Globus pallidus (tissue), 1 donor: ENCODE measurements around the gene TMEM134.
"Not testable (repeated sequence)": the region's sequence is repeated elsewhere in the genome, so short reads cannot be mapped to it uniquely, and the experiment has no call there.

Source experiments
- DNase-seq: peaks from one replicate; pipeline ENCODE4 v3.0.0-alpha.2; 2015; ENCODE audit warnings: low spot score

Gene TMEM134

GRCh38 chr11:67438158-67438902, 30.7 kb downstream of the TMEM134 start:
- no peak for DNase-seq

DNA sequence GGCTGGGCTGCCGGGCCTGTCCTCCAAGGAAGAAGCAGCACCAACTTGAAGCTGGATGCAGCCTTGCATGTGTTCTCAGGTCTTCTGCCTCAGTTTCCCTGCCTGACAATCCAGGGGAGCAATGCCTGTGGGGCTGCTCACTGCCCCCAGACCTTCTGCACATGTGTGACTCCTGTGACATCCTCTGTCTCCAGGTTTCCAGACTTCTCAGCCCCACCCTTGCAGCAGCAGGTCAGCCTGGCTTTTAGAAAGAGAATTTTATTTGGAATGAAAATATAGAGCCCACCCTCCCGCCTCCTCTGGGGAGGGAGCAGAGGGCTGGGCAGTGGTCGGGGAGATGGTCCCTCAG, 31.3 kb downstream of the TMEM134 start:
- no peak for DNase-seq

GRCh38 chr11:67437082-67437808, 31.8 kb downstream of the TMEM134 start, which contains the start of gene PTPRCAP:
Gene PTPRCAP (minus strand): TSS chr11:67437682. CDS start chr11:67437619, 63 bp downstream.
- no peak for DNase-seq

- no peak for DNase-seq
Observed at GRCh38 chr11:67436459-67437081, 32.5 kb downstream of the TMEM134 start.

- DNase-seq = no peak
Observed at GRCh38 chr11:67435727-67436458, 33.2 kb downstream of the TMEM134 start.

DNA sequence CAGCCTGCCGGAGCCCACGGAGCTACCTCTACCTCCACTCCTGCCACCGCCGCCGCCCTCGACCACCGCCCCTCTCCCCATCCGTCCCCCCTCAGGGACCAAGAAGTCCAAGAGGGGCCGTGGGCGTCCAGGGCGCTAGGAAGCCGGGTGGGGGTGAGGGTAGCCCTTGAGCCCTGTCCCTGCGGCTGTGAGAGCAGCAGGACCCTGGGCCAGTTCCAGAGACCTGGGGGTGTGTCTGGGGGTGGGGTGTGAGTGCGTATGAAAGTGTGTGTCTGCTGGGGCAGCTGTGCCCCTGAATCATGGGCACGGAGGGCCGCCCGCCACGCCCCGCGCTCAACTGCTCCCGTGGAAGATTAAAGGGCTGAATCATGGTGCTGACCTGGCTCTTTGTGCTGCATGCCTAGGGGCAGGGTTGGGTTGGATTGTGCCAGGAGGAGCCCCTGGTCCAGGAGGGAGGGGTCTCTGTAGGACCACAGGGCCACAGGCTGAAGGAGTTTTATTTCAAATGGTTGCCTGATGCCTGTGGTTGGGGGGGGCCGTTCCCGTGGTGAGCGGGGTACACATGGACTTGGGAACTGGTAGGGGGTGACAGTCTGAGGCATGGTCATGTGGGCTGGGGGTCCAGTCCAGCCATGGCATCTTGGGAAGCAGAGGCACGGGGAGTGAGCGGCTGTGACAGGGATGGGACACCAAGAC, 33.9 kb downstream of the TMEM134 start:
- DNase-seq = no peak

- no peak for DNase-seq
Observed at GRCh38 chr11:67434395-67434881, 34.6 kb downstream of the TMEM134 start.

DNA sequence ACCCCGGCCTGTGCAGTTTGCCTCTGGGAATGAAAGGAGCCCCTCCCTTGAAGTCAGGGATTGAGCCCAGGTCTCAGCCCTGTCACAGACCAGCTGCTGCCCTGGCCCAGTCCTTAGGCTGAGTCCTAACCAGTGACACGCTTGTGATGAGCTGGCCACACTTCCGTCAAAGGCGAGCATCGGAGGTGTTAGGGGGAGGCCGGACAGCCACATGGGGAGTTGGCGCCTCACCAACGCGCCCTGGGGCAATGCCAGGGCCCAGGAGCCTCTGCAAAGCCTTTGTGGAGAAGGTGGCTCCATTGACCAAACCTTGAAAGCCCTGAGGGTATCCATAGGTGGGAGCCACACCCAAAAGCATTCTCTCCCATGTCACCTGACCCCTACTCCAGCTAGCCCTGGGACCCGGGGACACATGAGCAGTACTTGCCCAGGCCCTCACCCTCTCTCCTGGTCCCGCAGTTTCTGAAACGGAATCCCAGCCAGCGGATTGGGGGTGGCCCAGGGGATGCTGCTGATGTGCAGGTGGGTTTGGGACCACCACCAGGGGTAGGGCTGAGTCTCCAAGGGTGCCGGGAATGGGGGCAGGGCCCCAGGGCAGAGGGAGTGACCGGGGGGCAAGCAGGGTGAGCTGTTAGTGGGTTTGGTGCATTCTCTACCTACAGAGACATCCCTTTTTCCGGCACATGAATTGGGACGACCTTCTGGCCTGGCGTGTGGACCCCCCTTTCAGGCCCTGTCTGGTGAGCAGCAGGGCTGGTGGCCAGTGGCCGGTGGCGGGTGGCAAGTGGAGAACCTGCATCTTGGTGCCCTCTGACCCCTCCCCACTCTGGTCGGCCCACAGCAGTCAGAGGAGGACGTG, 35.3 kb downstream of the TMEM134 start:
- no peak for DNase-seq

DNA sequence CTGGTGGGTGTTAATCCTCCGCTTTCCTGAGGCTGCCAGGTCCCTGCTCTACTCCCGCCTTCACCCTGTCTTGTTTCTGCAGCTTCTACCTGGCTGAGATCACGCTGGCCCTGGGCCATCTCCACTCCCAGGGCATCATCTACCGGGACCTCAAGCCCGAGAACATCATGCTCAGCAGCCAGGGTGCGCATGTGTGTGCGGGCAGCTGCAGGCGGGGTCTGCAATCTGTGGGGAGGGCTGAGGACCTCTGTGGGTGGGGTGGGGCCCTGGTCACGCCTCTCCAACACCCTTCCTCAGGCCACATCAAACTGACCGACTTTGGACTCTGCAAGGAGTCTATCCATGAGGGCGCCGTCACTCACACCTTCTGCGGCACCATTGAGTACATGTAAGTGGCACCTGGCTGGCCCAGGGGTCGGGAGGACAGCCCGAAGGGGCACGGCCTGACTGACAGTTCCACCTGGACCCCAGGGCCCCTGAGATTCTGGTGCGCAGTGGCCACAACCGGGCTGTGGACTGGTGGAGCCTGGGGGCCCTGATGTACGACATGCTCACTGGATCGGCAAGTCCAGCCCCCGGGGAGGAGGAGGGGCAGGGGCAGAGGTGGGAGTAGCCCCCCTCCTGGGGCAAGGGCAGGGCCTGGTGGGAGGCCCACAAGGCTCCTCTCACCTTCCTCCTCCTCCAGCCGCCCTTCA, 36.2 kb downstream of the TMEM134 start:
- no peak for DNase-seq

DNA sequence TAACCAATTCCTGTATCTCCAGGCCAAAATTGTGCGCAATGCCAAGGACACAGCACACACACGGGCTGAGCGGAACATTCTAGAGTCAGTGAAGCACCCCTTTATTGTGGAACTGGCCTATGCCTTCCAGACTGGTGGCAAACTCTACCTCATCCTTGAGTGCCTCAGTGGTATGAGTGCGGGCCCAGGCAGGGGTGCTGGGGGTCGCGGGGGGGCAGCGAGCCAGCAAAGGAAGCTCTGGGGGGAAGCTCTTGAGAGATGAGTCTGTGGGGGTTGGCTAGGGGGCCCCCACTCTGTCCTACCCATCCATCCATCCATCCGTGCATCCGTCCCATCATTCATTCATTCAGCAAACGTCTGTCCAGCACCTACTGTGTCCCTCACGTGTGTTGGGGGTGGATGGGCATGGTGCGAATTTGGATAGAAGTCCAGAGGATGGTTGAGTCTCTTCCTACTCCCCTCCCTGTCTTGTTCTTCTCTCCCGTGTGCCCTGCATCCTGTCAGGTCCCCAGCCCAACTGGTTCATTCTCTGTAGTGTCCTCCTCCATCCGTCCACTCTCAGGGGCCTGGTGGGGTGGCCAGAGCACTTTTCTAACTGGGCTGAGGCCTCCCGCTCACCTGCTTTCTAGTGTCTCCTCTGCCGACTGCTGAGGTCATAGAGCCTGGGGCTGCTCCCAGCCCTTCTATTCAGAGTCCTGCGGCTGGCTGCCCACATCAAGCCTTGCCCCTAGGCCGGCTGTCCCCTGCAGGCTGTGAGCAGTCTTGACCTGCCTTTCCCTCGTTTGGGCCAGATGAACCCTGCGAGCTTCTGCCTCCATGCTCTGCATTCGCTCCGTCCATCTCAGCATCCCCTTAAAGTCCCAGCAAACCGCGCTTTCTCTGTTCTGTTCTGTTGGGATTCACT, 37.5 kb downstream of the TMEM134 start:
- no peak for DNase-seq

- no peak for DNase-seq
Observed at GRCh38 chr11:67429722-67430121, 39.3 kb downstream of the TMEM134 start.

DNA sequence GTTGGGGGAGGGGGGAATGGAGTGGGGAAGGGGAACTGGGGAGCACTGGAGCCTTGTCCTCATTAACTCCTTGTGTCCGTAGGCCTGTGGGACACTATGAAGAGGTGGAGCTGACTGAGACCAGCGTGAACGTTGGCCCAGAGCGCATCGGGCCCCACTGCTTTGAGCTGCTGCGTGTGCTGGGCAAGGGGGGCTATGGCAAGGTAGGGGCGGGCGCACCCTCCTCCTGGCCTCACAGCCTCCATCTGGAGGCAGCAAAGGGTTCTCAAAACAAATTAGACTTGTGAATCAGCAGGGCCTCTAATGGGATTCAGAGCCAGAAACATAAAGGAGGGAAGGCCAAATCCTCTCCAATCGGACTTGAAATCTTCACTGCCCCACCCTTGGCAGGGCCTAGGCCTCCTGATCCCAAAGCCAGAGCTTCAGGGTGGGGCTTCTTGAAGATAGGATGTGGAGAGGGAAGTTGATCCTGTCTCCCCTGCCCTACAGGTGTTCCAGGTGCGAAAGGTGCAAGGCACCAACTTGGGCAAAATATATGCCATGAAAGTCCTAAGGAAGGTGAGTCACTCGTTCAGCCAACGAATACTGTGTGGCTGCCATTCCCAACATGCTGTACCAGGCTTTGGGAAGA, 39.9 kb downstream of the TMEM134 start:
- no peak for DNase-seq

- peak; percentile 97 for DNase-seq
Observed at GRCh38 chr11:67428052-67429001, 40.7 kb downstream of the TMEM134 start, which contains the start of gene RPS6KB2. Gene RPS6KB2 (plus strand): TSS chr11:67428494. CDS start chr11:67428546, 52 bp downstream.

GRCh38 chr11:67427364-67427859, 41.6 kb downstream of the TMEM134 start:
- DNase-seq = not testable (repeated sequence)

- no peak for DNase-seq
Observed at GRCh38 chr11:67423891-67424613, 45.0 kb downstream of the TMEM134 start.

DNA sequence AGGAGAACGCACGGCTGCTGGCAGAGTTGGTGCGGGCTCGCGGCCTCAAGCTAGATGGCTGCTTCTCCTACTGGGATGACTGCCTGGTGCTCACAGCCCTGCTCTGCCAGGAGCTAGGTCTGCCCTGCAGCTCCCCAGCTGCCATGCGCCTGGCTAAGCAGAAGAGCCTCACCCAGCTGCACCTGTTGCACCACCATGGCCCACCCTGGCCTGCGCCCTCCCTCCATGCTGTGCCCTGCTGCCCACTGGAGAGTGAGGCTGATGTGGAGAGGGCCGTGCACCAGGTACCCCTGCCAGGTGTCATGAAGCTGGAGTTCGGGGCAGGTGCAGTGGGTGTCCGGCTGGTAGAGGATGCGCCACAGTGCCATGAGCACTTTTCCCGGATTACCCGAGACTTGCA, 45.6 kb downstream of the TMEM134 start:
- no peak for DNase-seq
